ENCODE data around the gene PACSIN1. TPM values are rescaled to one million over a fixed set of nuclear protein-coding genes. Genes with fewer than 3 reads are reported as not detected.

PACSIN1 gene
- total and polyA plus RNA-seq, 2 experiments from 2014 or later: 0.05 to 0.37 TPM

DNA sequence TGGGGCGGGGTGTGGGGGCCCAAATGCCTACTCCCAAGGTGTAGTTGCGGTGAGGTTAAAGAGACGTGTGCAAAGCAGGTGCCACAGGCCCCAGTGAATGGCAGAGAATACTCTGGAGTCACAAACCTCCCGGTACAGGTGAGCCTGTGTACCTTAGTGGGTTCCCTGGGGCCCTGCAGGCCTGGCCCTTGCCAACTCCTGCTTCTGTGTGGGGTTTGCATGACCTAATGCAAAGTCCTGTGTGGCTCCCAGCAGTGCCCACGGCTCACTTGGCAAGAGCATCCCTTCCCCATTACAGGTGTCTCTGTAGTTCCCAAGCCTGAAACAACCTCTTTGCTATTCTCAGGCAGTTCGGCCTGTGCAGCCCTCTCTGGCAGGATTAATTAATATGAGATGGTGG is 72.7 kb downstream of the PACSIN1 start:
- Histone ChIP-seq H3K9me2 (replicated peaks; ENCODE audit: insufficient read depth) (no peaks in the 10 kb centered on the region), H3K27ac (no peak overlapping the region), H3K79me2 (no peaks in the 10 kb centered on the region), H3K9me3 (ENCODE audit: low read depth) (no peaks in the 10 kb centered on the region), H3K4me2 (no peak overlapping the region), H3K27me3 (no peaks in the 10 kb centered on the region), H3K4me3 (no peak overlapping the region), H3K4me1 (ENCODE audit: insufficient read depth) (peaks cover 9% of the 10 kb centered on the region), H3K36me3 (replicated peaks; ENCODE audit: insufficient read depth, low read depth) (no peaks in the 10 kb centered on the region), H2AFZ (no peak overlapping the region), H4K20me1 (ENCODE audit: insufficient read depth, poor library complexity, severe bottlenecking) (no peaks in the 10 kb centered on the region)
- 91% methylated on average over 6 of the region's 6 CpGs for WGBS (ENCODE audit: low lambda C conversion rate, missing lambda C conversion rate)
- no peak for DNase-seq (ENCODE audit: low spot score)
- no peak for TF ChIP-seq EZH2phosphoT487 (IDR thresholded peaks at IDR 0.05; ENCODE audit: low read depth, severe bottlenecking, unreplicated experiment)

DNA sequence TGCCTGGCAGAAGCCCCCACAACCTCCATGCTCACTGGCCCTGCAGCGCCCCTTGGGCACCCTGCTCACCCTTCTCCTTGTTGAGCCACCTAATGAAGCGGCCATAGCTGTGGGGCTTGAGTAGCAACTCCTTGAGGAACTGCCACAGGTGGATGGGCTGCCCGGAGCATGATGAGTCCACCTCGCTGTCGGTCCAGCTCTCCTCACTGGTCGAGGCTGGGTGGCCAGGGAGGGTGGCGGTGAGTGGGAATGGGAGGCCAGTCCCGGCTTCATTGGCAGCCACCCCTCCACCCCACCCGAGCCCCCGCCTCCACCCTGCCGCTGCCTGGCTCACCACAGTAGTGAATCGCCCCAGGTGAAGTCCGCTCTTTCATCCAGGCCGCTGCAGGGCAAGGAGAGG is 73.3 kb downstream of the PACSIN1 start:
- 90% methylated on average over 9 of the region's 14 CpGs for WGBS (ENCODE audit: low lambda C conversion rate, missing lambda C conversion rate)
- no peak overlapping the region for H3K4me3 ChIP-seq
- no peak for DNase-seq (ENCODE audit: low spot score)

DNA sequence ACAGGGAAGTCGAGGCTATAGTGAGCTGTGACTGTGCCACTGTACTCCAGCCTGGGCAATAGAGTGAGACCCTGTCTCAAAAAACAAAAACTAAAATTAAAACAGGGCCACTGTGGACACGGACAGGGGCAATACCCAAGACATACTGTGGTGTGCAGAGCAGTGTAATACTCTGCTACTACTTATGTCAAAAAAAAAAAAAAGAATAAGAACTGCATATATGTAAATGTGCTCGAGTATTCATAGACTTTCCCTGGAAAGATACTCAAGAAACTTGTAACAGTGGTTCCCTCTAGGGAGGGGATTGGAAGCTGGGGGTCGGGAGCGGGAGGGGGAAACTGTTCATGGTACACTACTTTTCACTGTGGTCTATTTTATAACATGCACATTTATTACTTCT is 74.3 kb downstream of the PACSIN1 start:
- Histone ChIP-seq H4K20me1 (ENCODE audit: insufficient read depth, poor library complexity, severe bottlenecking) (no peaks in the 10 kb centered on the region), H3K27ac (no peak overlapping the region), H3K4me1 (ENCODE audit: insufficient read depth) (peaks cover 9% of the 10 kb centered on the region), H3K27me3 (no peaks in the 10 kb centered on the region), H3K4me2 (no peak overlapping the region), H2AFZ (no peak overlapping the region), H3K36me3 (replicated peaks; ENCODE audit: insufficient read depth, low read depth) (no peaks in the 10 kb centered on the region), H3K79me2 (no peaks in the 10 kb centered on the region), H3K9me2 (replicated peaks; ENCODE audit: insufficient read depth) (no peaks in the 10 kb centered on the region), H3K9me3 (ENCODE audit: low read depth) (no peaks in the 10 kb centered on the region), H3K4me3 (no peak overlapping the region)
- TF ChIP-seq EZH2phosphoT487 (IDR thresholded peaks at IDR 0.05; ENCODE audit: low read depth, severe bottlenecking, unreplicated experiment) (no peak), EZH2 (IDR thresholded peaks at IDR 0.05; ENCODE audit: borderline replicate concordance) (no peak)
- TF ChIP-seq, protein P1, sequence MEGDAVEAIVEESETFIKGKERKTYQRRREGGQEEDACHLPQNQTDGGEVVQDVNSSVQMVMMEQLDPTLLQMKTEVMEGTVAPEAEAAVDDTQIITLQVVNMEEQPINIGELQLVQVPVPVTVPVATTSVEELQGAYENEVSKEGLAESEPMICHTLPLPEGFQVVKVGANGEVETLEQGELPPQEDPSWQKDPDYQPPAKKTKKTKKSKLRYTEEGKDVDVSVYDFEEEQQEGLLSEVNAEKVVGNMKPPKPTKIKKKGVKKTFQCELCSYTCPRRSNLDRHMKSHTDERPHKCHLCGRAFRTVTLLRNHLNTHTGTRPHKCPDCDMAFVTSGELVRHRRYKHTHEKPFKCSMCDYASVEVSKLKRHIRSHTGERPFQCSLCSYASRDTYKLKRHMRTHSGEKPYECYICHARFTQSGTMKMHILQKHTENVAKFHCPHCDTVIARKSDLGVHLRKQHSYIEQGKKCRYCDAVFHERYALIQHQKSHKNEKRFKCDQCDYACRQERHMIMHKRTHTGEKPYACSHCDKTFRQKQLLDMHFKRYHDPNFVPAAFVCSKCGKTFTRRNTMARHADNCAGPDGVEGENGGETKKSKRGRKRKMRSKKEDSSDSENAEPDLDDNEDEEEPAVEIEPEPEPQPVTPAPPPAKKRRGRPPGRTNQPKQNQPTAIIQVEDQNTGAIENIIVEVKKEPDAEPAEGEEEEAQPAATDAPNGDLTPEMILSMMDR (IDR thresholded peaks at IDR 0.05; ENCODE audit: poor library complexity): no peak
- WGBS (ENCODE audit: low lambda C conversion rate, missing lambda C conversion rate): 78% methylated on average over 5 of the region's 5 CpGs
- DNase-seq (ENCODE audit: low spot score): no peak

More for the DNA sequence above, 73.3 kb downstream of the PACSIN1 start:
- TF ChIP-seq, protein P1 (IDR thresholded peaks at IDR 0.05; ENCODE audit: poor library complexity): no peak
- no peak for TF ChIP-seq EZH2 (IDR thresholded peaks at IDR 0.05; ENCODE audit: borderline replicate concordance)
- TF ChIP-seq EZH2phosphoT487 (IDR thresholded peaks at IDR 0.05; ENCODE audit: low read depth, severe bottlenecking, unreplicated experiment): no peak
- Histone ChIP-seq H3K9me2 (replicated peaks; ENCODE audit: insufficient read depth) (no peaks in the 10 kb centered on the region), H3K27ac (no peak overlapping the region), H3K27me3 (no peaks in the 10 kb centered on the region), H4K20me1 (ENCODE audit: insufficient read depth, poor library complexity, severe bottlenecking) (no peaks in the 10 kb centered on the region), H3K4me1 (ENCODE audit: insufficient read depth) (peaks cover 9% of the 10 kb centered on the region), H3K79me2 (no peaks in the 10 kb centered on the region), H3K36me3 (replicated peaks; ENCODE audit: insufficient read depth, low read depth) (no peaks in the 10 kb centered on the region), H3K4me2 (no peak overlapping the region), H2AFZ (no peak overlapping the region), H3K9me3 (ENCODE audit: low read depth) (no peaks in the 10 kb centered on the region)

DNA sequence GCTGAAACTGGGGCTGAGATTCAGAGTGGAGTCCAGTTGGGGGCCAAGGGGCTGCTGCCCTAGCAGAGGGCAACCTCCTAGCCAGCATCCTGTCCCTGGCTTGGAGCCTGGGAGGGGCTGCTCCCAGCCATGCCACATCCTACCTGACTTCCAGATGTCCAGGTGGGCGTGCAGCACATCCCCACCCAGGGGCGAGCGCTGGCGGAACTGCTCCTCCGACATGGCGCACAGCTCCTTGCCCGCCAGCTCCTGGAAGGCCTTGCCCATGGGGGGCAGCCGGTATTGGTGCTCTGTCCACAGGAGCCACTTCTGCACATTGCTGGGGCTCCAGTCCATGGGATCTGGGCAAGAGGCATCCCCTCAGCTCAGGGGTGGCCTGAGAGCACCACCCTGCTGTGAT is 75.0 kb downstream of the PACSIN1 start:
- Histone ChIP-seq H3K4me3 (no peak overlapping the region), H2AFZ (no peak overlapping the region), H3K4me1 (ENCODE audit: insufficient read depth) (peaks cover 9% of the 10 kb centered on the region), H3K79me2 (no peaks in the 10 kb centered on the region), H3K27me3 (no peaks in the 10 kb centered on the region), H3K9me2 (replicated peaks; ENCODE audit: insufficient read depth) (no peaks in the 10 kb centered on the region), H3K4me2 (no peak overlapping the region), H3K36me3 (replicated peaks; ENCODE audit: insufficient read depth, low read depth) (no peaks in the 10 kb centered on the region), H4K20me1 (ENCODE audit: insufficient read depth, poor library complexity, severe bottlenecking) (no peaks in the 10 kb centered on the region), H3K27ac (no peak overlapping the region), H3K9me3 (ENCODE audit: low read depth) (no peaks in the 10 kb centered on the region)
- no peak for DNase-seq (ENCODE audit: low spot score)
- WGBS (ENCODE audit: low lambda C conversion rate, missing lambda C conversion rate): 96% methylated on average over 7 of the region's 8 CpGs
- TF ChIP-seq EZH2 (IDR thresholded peaks at IDR 0.05; ENCODE audit: borderline replicate concordance) (no peak), EZH2phosphoT487 (IDR thresholded peaks at IDR 0.05; ENCODE audit: low read depth, severe bottlenecking, unreplicated experiment) (no peak)
- TF ChIP-seq, protein P1 (IDR thresholded peaks at IDR 0.05; ENCODE audit: poor library complexity): no peak

Data from hepatocyte (in vitro differentiated cells).